ENCODE measurements around the gene CCNJ.

DNA sequence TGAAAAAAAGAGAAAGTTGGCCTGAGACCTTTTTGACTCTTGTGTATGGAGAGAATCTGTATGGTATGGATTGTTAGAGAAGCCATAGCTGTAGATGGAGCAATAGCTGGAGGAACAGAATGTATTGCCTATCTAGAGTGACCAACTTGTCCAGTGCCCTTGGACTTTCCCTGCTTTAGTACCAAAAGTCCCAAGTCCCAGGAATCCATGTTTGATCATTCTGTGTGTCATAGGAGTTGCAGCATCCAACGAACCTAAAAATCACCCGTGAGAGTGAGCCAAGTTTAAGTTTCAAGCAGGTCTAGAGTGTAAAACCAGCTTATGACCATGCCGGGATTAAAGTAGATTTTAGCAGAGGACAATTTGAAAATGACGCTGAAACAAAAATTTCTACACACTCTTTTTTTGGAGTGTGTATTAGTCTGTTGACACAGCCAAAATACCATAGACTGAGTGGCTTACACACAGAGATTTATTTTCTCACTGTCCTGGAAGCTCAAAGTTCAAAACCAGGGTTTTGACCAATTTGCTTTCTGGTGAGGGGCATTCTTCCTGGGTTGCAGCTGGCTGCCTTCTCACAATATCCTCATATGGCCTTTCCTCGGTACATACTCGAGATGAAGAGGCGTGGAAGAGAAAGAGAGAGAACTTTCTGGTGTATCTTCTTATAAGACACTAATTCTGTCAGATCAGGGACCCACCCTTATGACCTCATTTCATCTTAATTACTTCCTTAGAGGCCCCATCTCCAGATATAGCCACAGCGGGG is 49.8 kb downstream of the CCNJ start:
- TF ChIP-seq, protein P1, sequence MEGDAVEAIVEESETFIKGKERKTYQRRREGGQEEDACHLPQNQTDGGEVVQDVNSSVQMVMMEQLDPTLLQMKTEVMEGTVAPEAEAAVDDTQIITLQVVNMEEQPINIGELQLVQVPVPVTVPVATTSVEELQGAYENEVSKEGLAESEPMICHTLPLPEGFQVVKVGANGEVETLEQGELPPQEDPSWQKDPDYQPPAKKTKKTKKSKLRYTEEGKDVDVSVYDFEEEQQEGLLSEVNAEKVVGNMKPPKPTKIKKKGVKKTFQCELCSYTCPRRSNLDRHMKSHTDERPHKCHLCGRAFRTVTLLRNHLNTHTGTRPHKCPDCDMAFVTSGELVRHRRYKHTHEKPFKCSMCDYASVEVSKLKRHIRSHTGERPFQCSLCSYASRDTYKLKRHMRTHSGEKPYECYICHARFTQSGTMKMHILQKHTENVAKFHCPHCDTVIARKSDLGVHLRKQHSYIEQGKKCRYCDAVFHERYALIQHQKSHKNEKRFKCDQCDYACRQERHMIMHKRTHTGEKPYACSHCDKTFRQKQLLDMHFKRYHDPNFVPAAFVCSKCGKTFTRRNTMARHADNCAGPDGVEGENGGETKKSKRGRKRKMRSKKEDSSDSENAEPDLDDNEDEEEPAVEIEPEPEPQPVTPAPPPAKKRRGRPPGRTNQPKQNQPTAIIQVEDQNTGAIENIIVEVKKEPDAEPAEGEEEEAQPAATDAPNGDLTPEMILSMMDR (IDR thresholded peaks at IDR 0.05; ENCODE audit: low read depth, low read length, poor library complexity, severe bottlenecking), result no peak
- TF ChIP-seq EZH2phosphoT487 (IDR thresholded peaks at IDR 0.05; ENCODE audit: borderline replicate concordance, low read length), result no peak

Data from DOHH2 (cell line).